K562 (cell line): ENCODE results near the gene PMPCA. TPM values are rescaled to one million over a fixed set of nuclear protein-coding genes. Genes with fewer than 3 reads are reported as not detected.

Experiments used
- ATAC-seq: fragments of 200-7000 bp; cut with Tn5 transposase; 3 replicates; pipeline ENCODE4 v1.9.1; 2020; ENCODE audit warnings: moderate library complexity
- BruUV-seq: library from RNA; stranded (reverse); fragments of 400-500 nt; replicated peaks from 2 replicates; lab custom pipeline; 2021; lab: Mats Ljungman, UMichigan
- CTCF ChIA-PET: fragments of 300-600 bp; formaldehyde crosslinking; extraction: SDS; loops from one replicate; lab custom pipeline; 2021; ENCODE audit warnings: low intra/inter-chr PET ratio; lab: Yijun Ruan, JAX
- POLR2A ChIA-PET: fragments of 300-600, 350-650 bp; sonication (Branson Sonifier 250); formaldehyde crosslinking; extraction: SDS; loops from one replicate; lab custom pipeline; 2021; ENCODE audit warnings: antibody characterized with exemption, inconsistent platforms; lab: Yijun Ruan, JAX
- DNase-seq, 4 experiments: peaks; one replicate each; pipeline versions ENCODE4 v3.0.0 to v3.0.0-alpha.2; 2011 to 2018; ENCODE audit warnings: low spot score in 3 of 4, mixed read lengths in 3 of 4; ENCODE audit errors: extremely low read depth in 1 of 4
- FAIRE-seq: peaks from 2 replicates; lab custom pipeline; 2011; peaks lifted over from hg19 to GRCh38; lab: Jason Lieb, UNC
- H2AFZ ChIP-seq: 2 replicates; pipeline ENCODE4 v1.6.0; 2011; ENCODE audit warnings: low read depth, low read length, control low read depth, inconsistent platforms
- H3K27ac ChIP-seq: fragments of 200-600 bp; 3 replicates; pipeline ENCODE4 v1.8.0; 2011; ENCODE audit warnings: low read depth, mild to moderate bottlenecking, control low read depth, inconsistent platforms, low read length, moderate library complexity, mixed read lengths; ENCODE audit errors: extremely low read depth
- H3K27me3 ChIP-seq, 2 experiments: fragments of 300-600 bp in 1 of 2; 2 replicates in 1 of 2; 3 replicates in 1 of 2; pipeline versions ENCODE4 v1.6.0 to v1.8.0; 2011; ENCODE audit warnings: inconsistent platforms in 2 of 2, low read length in 2 of 2, mild to moderate bottlenecking in 1 of 2, mixed read lengths in 1 of 2, moderate library complexity in 1 of 2; ENCODE audit not compliant: control insufficient read depth in 2 of 2, insufficient read depth in 2 of 2
- H3K36me3 ChIP-seq: fragments of 300-600 bp; 3 replicates; pipeline ENCODE4 v1.8.0; 2011; ENCODE audit warnings: mild to moderate bottlenecking, low read length, inconsistent platforms; ENCODE audit not compliant: control insufficient read depth, insufficient read depth
- H3K4me1 ChIP-seq, 2 experiments: fragments of 200-600 bp in 1 of 2; replicated peaks in 1 of 2; 2 replicates in 1 of 2; 3 replicates in 1 of 2; pipeline versions ENCODE4 v1.5.1 to v1.8.0; 2011; ENCODE audit warnings: inconsistent platforms in 2 of 2, low read length in 2 of 2, mild to moderate bottlenecking in 1 of 2, mixed read lengths in 1 of 2, moderate library complexity in 1 of 2; ENCODE audit not compliant: control insufficient read depth in 2 of 2, insufficient read depth in 2 of 2
- H3K4me2 ChIP-seq: 2 replicates; pipeline ENCODE4 v1.6.1; 2011; ENCODE audit warnings: low read length, control low read depth, inconsistent platforms, mixed read lengths; ENCODE audit not compliant: insufficient read depth
- H3K4me3 ChIP-seq: fragments of 200-600 bp; sonication (generic), shearing (Covaris generic); 2 replicates; pipeline ENCODE4 v1.5.1; 2016; ENCODE audit warnings: control low read depth, inconsistent platforms
- H3K79me2 ChIP-seq: fragments of 200-600 bp; 3 replicates; pipeline ENCODE4 v1.8.0; 2011; ENCODE audit warnings: low read length, inconsistent platforms; ENCODE audit not compliant: control insufficient read depth, insufficient read depth
- H3K9ac ChIP-seq, 2 experiments: 2 replicates each; pipeline versions ENCODE4 v1.6.0 to v1.6.1; 2011; ENCODE audit warnings: low read depth in 2 of 2, low read length in 2 of 2, control low read depth in 1 of 2, inconsistent platforms in 1 of 2, mild to moderate bottlenecking in 1 of 2, mixed read lengths in 1 of 2; ENCODE audit not compliant: insufficient read depth in 1 of 2
- H3K9me1 ChIP-seq: one replicate; pipeline ENCODE4 v1.6.0; 2011; ENCODE audit warnings: inconsistent platforms, mild to moderate bottlenecking, low read length, moderate library complexity; ENCODE audit not compliant: control insufficient read depth, insufficient read depth
- H3K9me3 ChIP-seq: replicated peaks from 2 replicates; pipeline ENCODE4 v1.5.1; 2011; ENCODE audit warnings: low read depth, low read length, inconsistent platforms; ENCODE audit not compliant: control insufficient read depth, insufficient read depth
- H4K20me1 ChIP-seq: replicated peaks from 2 replicates; pipeline ENCODE4 v1.6.1; 2011; ENCODE audit warnings: low read length, inconsistent platforms, mixed read lengths; ENCODE audit not compliant: control insufficient read depth, insufficient read depth
- WGBS: fragments of 100-300 bp; shearing (Covaris generic); methylation state at CpG from one replicate; pipeline ENCODE4 v1.1.6; 2016; ENCODE audit warnings: low coverage, mixed read lengths; ENCODE audit not compliant: insufficient coverage; ENCODE audit errors: missing lambda C conversion rate; 5-methylcytosine and 5-hydroxymethylcytosine counted together
- in situ Hi-C: fragments of 300-500 bp; cut with MboI; formaldehyde crosslinking; loops from 4 replicates; pipeline ENCODE4 v1.15.0; 2018; ENCODE audit warnings: inconsistent platforms, mixed read lengths
- intact Hi-C: fragments of 100-400 bp; cut with micrococcal nuclease; formaldehyde crosslinking; loops from 2 replicates; pipeline ENCODE4 v1.14.2; 2022
- polyA plus RNA-seq, 8 experiments: library from polyadenylated mRNA; depleted of rRNA in 4 of 8; stranded (reverse) in 5 of 8; unstranded in 3 of 8; fragments of >200 nt; fragmentation: Nextera tagmentation in 2 of 8; fragmentation: Illumina TruSeq in 1 of 8; extraction: Ambion mirVana in 2 of 8; extraction: Trizol in 1 of 8; gene quantifications; 2 replicates each; pipeline versions ENCODE4 v1.2.1 to v1.2.3, GENCODE V29; 2011 to 2014; ENCODE audit warnings: inconsistent platforms in 1 of 8, missing spikeins in 1 of 8
- total RNA-seq, 7 experiments: library from RNA; depleted of rRNA in 6 of 7; stranded (reverse); fragments of >200 nt in 6 of 7; fragmentation: Illumina TruSeq in 2 of 7; extraction: Trizol in 2 of 7; gene quantifications; 2 replicates each; pipeline versions ENCODE4 v1.2.1 to v1.2.3, GENCODE V29; 2011 to 2021; ENCODE audit warnings: low replicate concordance in 1 of 7
- TF ChIP-seq, protein P1 (sequence below), 2 experiments: fragments of 450-650 bp in 1 of 2; IDR thresholded peaks; 2 replicates each; pipeline ENCODE4 v1.6.1; 2011 to 2017; ENCODE audit warnings: low read depth in 2 of 2, antibody characterized with exemption in 1 of 2, borderline replicate concordance in 1 of 2, low read length in 1 of 2, mild to moderate bottlenecking in 1 of 2, mixed read lengths in 1 of 2; ENCODE audit not compliant: control insufficient read depth in 1 of 2
- TF ChIP-seq, protein P2 (sequence below): fragments of 450-650 bp; IDR thresholded peaks from 2 replicates; pipeline ENCODE4 v1.6.1; 2017; ENCODE audit warnings: mild to moderate bottlenecking, moderate library complexity

The PMPCA gene
- total and polyA plus RNA-seq, 9 of the 15 experiments (the other 6 are each of a cell fraction or from before 2014, with no cell fraction given): 23.9 to 143 (median 86.6) TPM

DNA sequence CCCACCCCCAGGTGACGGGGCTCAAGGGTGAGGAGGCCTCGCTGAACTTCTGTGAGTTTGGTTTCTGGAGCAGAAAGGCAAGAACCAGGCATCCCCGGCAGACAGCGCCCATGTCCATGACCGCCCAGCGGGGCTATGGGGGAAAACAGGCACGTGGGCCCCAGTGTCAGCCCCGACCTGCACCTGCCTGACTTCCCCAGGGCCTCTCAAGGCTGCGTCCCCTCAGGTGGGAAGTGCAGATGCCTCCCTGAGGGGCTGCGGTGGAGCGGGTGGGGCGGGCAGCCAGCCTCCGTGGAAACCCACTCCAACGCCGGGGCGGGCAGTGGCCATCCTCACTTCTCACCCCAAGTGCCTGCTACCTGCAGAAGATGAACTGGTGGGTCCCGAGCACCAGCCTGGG is 30.1 kb upstream of the PMPCA start:
- ChIA-PET POLR2A (no interaction called here), CTCF (no interaction called here)
- ATAC-seq: no peak

More for the DNA sequence above, 30.1 kb upstream of the PMPCA start:
- Histone ChIP-seq H3K27me3 (no peaks in the 10 kb centered on the region), H3K9me1 (no peaks in the 10 kb centered on the region), H3K4me2 (no peak overlapping the region), H4K20me1 (no peaks in the 10 kb centered on the region), H2AFZ (no peak overlapping the region), H3K9me3 (no peaks in the 10 kb centered on the region), H3K9ac (no peak overlapping the region; a peak in 1 of 4 replicates), H3K4me1 (peaks cover 0 to 42% of the 10 kb centered on the region in 2 experiments; a peak in 1 of 5 replicates), H3K27ac (no peak overlapping the region), H3K36me3 (peaks cover 98% of the 10 kb centered on the region; the same call in 2 of the 3 replicates), H3K79me2 (no peaks in the 10 kb centered on the region), H3K4me3 (no peak overlapping the region)
- DNase-seq (no peak), FAIRE-seq (no peak)
- TF ChIP-seq, protein P1, sequence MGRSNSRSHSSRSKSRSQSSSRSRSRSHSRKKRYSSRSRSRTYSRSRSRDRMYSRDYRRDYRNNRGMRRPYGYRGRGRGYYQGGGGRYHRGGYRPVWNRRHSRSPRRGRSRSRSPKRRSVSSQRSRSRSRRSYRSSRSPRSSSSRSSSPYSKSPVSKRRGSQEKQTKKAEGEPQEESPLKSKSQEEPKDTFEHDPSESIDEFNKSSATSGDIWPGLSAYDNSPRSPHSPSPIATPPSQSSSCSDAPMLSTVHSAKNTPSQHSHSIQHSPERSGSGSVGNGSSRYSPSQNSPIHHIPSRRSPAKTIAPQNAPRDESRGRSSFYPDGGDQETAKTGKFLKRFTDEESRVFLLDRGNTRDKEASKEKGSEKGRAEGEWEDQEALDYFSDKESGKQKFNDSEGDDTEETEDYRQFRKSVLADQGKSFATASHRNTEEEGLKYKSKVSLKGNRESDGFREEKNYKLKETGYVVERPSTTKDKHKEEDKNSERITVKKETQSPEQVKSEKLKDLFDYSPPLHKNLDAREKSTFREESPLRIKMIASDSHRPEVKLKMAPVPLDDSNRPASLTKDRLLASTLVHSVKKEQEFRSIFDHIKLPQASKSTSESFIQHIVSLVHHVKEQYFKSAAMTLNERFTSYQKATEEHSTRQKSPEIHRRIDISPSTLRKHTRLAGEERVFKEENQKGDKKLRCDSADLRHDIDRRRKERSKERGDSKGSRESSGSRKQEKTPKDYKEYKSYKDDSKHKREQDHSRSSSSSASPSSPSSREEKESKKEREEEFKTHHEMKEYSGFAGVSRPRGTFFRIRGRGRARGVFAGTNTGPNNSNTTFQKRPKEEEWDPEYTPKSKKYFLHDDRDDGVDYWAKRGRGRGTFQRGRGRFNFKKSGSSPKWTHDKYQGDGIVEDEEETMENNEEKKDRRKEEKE (IDR thresholded peaks at IDR 0.05; ENCODE audit: borderline replicate concordance in 1 of 2, control insufficient read depth in 1 of 2, low read depth in 2 of 2, low read length in 1 of 2): no peak
- TF ChIP-seq, protein P2, sequence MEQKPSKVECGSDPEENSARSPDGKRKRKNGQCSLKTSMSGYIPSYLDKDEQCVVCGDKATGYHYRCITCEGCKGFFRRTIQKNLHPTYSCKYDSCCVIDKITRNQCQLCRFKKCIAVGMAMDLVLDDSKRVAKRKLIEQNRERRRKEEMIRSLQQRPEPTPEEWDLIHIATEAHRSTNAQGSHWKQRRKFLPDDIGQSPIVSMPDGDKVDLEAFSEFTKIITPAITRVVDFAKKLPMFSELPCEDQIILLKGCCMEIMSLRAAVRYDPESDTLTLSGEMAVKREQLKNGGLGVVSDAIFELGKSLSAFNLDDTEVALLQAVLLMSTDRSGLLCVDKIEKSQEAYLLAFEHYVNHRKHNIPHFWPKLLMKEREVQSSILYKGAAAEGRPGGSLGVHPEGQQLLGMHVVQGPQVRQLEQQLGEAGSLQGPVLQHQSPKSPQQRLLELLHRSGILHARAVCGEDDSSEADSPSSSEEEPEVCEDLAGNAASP: no peak
- in situ Hi-C loops (no loop called here), intact Hi-C loops (no loop called here)
- WGBS: 91% methylated on average over 9 of the region's 17 CpGs
- no TSS peak for BruUV-seq
